Renal cortical epithelial cell (primary cell): ENCODE results near the gene ZNF519. TPM values are rescaled to one million over a fixed set of nuclear protein-coding genes. Genes with fewer than 3 reads are reported as not detected.
"Not testable (repeated sequence)": the region's sequence is repeated elsewhere in the genome, so short reads cannot be mapped to it uniquely, and the experiment has no call there.

Experiments used
- DNase-seq: peaks from one replicate; pipeline ENCODE4 v3.0.0-alpha.2; 2011; ENCODE audit warnings: low read depth
- total RNA-seq: library from RNA; depleted of rRNA; stranded (reverse); fragments of >200 nt; gene quantifications from 2 replicates; pipeline ENCODE4 v1.2.3, GENCODE V29; 2014

Gene ZNF519
- total RNA-seq, 1 donor from 2014 or later = 2.9 TPM

DNA sequence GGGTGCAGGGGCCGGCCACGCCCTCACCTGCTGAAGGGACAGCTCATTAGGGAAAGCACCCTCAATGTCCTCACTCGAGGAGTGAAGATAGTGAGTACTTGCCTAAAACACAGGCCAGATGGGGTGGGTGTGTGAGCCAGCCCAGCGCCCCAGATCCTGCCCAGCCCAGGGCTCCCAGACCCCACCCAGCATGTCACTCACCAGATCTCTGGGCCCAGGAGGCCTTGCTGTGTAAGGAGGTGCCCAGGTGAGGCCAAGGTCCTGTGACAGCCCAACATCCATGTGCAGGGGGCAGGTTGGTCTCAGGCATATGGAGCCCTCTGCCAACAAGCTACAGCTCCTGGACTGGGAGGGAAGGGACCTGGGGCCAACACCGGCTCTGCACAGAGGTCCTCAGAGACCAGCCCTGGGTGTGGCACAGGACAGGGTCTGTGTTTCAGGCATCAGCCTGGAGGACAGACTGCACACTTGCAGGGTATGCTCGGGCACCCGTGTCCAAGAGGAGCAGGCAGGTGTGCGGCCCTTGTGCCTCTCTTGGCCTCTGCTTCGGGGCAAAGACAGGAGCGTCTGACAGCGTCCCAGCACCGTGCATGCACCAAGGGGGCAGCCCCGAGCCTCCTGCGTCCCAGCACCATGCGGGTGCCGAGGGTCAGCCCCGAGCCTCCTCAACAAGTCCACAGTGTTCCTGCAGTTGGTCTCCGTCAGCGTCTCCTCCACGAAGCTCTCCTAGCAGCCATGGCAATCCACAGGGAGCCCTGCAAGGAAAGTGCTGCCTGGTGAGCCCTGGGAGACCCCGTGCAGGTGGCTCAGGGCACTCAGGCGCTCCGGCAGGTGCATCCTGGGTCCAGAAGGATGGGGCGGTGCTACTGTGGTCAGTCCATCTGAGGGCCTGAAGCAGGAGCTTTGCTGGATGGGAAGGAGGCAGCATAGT is 16.0 kb upstream of the ZNF519 start:
- not testable (repeated sequence) for DNase-seq

DNA sequence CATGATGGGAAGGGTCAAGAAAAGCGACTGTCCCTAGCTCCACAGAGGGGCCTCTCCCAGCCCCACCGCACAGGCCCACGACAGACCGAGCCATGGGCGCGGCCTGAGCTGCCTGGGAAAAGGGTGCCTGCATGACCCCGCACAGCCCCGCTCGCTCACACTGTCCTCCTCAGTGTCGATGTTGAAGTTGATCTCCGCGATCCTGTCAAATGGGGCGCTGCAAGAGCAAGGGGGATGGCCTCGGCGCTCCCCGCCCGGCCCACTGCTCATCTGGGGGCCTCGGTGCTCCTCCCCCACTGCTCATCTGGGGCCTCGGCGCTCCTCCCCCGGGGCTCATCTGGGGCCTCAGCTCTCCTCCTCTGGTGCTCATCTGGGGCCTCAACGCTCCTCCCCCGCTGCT is 14.5 kb upstream of the ZNF519 start:
- not testable (repeated sequence) for DNase-seq

DNA sequence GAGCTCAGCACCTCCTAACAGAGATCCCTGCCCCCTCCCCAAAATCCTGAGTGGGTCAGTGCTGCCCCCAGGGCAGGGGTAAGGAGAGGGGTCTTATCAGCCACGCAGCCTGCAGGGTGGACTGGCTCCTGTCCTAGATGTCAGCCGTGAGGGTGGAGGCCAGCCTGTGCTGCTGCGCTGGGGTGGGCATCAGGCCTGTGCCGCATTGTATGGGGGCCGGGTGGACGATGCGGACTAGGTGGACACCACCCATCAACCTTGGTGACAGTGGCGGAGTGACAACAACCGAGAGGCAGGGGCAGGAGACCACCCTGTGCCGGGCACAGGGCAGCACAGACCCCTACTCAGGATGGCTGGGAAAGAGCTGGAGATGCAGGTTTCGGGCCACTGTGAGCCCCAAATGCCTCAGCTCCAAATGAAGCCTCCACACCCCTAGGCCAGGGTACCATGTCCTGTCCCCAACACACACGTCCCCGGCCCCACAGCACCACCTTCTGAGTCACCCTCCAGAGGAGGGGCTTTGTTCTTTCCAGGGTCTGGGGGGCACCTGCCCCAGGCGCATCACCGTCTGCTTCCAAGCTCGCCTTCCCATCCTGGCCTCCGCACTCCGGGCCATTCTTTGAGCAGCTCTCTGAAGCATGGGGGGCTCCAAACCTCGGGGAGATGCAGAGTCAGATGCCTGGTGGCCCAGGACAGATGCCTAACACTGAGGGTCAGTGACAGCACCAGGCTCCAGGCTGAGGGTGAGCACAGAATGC is 13.5 kb upstream of the ZNF519 start:
- not testable (repeated sequence) for DNase-seq

DNA sequence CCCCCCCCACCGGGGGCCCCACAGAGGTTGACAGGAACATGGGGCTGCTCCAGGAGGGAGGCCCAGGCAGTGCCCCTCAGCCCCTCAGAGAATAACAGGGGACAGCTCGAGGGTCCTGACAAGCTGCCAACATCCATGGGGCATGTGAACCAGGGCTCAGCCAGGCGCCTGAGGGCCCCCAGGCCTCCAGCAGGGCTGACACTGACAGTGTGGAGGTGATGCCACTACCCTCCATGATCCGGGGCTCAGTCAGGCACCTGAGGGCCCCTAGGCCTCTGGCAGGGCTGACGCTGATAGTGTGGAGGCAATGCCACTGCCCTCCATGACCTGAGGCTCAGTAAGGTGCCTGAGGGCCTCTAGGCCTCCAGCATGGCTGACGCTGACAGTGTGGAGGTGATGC is 12.8 kb upstream of the ZNF519 start:
- not testable (repeated sequence) for DNase-seq

DNA sequence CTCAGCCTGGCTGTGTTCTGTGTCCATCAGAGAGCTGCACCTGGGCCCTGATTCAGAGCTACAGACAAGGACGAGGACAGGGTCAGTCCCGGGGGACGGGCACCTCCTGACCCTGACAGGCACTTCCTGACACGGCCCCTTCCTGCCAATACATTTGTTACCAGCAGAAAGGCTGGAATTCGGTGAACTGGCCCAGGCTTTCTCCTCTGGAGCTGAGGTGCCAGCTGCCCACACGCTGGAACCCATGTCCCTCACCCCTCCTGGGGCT is 12.3 kb upstream of the ZNF519 start:
- no peak for DNase-seq

DNA sequence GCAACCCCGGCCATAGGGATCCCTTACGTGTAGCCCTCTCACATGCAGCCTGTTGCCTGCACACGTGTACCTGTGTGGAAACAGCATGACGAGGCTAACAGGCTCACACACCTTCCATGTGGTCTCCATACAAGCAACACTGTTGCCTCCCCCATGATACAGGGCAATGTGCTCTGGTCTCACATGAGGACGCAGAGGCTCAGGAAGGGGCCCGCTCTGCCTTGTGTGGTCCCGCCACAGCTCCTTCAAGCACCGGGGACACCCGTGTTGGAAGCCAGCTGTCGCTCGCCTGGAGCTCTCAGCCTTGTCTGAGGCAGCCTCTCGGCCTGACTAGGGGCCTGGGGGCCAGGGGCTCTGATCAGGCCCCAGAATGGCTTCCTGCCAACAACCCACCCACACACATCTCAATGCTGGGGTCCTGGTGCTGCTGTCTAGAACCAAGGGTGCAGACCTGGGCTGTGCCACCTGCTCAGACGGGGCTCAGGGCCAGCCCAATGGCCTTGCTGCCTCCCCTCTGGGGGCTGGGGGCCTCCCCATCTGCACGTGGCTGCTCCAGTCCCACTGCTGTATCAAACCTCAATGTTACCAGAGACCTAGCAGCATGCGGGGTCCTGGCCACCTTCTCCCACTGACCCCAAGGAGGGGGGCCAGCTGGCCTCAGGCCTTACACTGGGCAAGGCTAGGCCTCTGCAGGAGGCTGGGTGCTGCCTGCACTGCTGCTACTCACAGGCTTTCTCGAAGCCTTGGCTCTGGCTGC is 11.8 kb upstream of the ZNF519 start:
- not testable (repeated sequence) for DNase-seq

DNA sequence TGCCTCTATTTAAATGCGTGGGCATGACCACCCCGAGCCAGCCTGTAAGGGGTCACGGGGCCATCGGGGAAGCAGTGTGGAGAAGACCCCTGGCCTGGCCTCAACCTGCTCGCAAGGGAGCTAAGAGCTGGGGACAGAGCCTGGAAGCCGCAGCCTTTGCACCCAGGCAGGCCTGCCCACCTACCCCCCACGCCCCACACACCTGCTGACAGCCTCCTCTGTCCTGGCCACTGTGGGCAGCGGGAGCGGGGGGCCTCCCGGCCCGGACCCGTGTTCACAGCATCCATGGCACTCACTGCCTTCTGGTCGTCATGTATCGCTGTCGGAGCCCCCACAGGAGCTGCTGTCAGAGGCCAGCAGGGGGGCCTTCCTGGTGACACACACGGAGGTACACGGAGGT is 11.2 kb upstream of the ZNF519 start:
- DNase-seq = not testable (repeated sequence)

DNA sequence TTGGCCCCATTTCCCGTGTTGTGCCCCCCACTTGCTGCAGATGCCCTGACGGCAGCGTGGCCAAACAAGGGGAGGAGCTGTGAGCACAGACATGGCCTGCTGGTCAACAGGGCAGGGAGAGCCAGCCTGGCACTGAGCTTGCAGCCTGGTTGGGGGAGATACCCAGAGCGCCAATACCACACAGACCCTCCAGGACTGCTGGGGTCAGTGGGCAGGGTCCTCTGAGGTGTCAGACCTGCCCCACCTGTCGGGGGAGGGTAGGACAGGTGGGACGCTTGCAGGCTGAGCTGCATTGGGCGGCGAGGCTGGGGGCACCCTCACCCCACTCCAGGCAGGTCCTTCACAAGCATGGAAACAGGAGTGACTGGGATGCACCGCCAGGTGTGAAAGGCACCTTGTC is 9.9 kb upstream of the ZNF519 start:
- not testable (repeated sequence) for DNase-seq

DNA sequence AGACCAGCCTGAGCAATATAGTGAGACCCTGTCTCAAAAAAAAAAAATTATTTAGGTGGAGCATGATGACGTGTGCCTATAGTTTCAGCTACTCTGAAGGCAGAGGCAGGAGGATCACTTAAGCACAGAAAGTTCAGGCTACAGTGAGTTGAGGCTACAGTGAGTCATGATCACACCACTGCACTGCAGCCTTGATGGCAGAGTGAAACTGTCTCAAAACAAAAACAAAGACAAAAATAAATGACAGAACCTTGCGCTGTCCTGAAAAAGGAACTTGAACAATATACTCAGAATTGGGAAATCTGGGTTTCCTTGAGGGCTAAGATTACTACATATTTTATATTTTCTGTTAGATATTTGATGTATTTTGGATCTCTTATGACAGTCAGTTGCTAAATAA is 7.3 kb upstream of the ZNF519 start:
- not testable (repeated sequence) for DNase-seq

DNA sequence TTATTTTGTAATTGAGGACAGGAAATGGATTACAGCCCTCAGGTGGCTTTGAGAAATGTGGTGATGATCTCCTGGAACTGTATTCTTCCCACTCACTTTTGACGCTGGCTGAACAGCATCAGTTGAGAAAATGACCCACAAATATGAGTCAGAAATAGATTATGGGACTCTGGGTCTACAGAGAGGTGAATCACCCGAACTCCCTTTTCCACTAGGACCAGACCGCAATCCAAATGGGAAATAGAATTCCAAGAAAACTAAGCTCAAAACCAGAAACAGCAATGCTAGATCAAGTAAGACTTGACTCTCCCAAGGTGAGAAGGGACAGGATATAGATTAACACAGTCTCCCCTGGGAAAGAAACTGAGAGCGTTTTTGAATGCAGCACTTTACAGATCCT is 5.7 kb upstream of the ZNF519 start:
- not testable (repeated sequence) for DNase-seq

DNA sequence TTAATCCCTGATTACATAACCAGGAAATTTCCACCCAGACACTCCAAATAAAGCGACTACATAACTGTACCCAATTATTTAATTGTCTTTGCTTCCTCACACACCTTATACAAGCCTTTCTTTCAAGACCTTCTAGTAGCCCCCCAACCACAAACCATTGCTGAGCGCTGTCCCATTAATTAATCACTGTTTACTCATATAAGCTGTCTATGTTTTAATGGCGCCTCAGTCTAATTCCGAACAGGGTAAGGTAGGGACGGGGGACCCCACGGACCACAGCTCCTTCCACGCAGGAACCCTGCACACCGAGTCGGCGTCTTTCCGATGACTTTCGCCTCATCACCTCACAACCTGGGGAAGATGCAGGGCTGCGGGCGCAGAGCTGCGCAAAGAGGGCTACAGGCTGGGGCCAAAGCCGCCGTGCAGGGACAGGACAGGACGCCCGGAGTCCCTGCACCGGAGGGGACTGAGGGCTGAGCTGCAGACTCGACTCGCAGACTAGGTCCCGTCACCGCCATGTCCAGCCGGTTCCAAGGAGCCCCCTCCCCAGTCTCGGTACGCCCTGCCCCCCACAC is 452 bp downstream of the ZNF519 start:
- not testable (repeated sequence) for DNase-seq

DNA sequence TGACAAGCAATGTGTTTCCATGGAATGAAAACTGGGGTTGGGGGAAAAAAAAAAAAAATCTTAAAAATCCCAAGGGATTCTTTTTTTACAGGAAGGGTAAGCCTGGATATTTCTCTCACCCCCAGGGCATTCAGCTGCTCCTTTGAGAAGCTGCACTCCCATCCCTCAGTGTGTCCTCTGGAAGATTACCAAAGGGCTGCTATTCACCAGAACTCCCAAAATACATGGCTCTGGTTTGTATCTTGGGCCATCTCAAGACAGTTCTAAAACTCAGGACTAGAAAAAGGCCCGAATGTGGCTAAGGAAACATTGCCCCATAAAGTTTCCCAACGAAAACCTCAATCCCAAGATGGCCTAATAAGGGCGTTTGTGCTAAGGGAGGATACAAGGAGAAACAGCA is 1.4 kb downstream of the ZNF519 start:
- DNase-seq = not testable (repeated sequence)

DNA sequence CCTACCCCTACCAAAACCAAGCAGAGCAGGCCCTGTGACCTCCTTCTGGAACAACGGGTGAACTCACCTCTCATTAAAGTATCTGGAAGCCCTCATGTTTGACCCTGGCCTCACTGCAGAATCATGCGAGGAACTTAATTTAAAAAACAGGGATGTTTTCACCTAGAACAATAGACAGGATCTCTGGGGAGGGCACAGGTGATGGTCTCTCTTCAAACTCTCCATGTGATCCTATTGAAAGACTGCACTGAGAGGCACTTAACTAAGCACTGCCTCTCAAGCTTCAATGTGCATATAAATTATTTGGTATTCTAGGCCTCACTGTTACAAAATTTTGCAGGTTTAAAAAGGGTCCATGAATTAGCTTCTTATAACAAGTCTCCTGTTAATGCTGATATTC is 7.5 kb downstream of the ZNF519 start:
- no peak for DNase-seq

DNA sequence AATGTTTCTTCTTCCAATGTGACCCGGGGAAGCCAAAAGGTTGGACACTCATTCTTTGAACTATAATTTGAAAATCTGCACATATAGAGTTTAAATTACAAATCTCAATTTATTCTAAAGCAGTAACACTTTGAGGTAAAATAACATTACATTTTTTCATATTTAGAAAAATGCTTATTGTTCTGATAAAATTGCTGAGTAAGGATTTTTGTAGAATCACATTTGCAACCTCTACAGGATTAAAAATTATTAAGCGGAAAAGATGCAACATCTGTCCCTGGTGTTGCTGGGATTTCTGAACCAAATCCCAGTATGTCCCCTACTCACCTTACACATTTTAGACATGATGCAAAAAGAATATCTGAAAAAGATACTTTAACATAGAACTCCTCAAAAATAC is 10.1 kb downstream of the ZNF519 start:
- DNase-seq = no peak

DNA sequence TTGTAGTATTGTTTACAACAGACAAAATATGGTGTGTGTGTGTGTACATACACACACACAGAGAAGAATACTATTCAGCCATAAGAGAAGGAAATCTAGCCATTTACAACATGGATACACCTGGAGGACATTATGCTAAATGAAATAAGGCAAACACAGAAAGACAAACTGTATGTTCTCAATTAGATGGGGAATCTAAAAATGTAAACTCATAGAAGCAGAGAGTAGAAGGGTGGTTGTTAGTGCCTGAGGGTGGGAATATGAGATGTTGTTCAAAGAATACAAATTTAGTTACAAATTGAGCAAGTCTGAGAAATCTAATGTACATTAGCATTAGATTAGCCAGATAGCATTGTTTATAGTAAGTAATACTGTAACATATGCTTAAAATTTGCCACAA is 11.3 kb downstream of the ZNF519 start:
- DNase-seq = no peak

DNA sequence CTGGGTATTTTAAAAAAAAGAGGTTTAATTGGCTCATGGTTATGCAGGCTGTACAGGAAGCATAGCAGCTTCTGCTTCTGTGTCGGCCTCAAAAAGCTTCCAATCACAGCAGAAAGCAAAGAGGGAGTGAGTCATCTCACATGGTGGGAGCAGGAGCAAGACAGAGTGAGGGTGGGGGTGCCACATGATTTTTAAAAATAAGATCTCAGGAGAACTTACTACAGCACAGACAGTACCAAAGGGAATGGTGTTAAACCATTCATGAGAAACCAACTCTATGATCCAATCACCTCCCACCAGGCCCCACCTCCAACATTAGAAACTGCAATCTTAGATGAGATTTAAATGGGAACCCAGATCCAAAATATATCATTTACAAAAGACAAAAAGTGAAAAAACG is 14.6 kb downstream of the ZNF519 start:
- no peak for DNase-seq

DNA sequence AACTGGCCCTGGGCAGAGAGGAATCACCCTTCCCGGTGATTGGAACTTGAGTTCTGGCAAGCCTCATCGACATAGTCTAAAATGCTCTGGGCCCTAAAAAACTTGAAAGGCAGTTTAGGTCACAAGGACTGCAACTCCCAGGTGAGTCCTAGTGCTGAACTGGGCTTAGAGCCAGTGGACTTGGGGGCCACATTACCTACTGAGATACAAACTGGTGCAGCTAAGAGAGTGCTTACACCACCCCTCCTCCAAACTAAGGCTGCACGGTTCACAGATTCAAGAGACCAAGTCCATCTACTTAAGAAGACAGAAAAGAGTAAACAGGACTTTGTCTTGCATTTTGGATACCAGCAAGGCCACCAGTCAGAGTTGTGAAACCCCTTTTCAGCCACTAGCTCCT is 25.3 kb downstream of the ZNF519 start:
- DNase-seq = no peak

DNA sequence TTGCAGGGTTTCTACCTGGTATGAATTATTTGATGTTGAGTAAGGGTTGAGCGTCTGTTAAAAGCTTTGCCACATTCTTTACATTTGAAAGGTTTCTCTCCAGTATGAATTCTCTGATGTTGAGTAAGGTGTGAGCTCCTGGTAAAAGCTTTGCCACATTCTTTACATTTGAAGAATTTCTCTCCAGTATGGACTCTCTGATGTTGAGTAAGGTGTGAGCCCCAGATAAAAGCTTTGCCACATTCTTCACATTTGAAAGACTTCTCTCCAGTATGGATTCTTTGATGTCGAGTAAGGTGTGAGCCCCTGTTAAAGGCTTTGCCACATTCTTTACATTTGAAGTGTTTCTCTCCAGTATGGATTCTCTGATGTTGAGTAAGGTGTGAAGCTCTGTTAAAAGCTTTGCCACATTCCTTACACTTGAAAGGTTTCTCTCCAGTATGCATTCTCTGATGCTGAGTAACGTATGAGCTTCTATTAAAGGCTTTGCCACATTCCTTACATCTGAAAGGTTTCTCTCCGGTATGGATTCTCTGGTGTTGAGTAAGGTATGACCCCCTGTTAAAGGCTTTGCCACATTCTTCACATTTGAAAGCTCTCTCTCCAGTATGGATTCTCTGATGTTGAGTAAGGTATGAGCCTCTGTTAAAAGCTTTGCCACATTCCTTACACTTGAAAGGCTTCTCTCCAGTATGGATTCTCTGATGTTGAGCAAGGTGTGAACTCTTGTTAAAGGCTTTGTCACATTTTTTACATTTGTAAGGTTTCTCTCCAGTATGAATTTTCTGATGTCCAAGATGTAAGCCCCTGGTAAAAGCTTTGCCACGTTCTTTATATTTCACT is 27.1 kb downstream of the ZNF519 start:
- DNase-seq = no peak

DNA sequence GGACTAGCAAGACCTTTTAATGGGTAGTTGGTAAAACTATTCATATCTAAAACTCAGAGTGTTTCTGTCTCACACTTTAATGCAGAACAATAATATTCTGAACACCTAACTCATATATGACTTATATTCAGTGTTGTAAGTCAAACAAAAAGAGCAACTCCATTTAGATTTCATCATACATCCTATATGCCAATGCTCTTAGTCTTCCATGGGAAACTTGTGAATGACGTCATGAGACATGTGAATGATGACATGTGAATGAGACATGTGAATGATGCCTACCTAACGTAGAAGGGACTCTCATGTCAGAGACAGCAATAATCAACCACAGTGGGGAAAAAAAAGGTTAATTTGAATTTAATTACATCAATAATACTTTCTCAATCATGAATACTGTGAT is 28.0 kb downstream of the ZNF519 start:
- DNase-seq = no peak

DNA sequence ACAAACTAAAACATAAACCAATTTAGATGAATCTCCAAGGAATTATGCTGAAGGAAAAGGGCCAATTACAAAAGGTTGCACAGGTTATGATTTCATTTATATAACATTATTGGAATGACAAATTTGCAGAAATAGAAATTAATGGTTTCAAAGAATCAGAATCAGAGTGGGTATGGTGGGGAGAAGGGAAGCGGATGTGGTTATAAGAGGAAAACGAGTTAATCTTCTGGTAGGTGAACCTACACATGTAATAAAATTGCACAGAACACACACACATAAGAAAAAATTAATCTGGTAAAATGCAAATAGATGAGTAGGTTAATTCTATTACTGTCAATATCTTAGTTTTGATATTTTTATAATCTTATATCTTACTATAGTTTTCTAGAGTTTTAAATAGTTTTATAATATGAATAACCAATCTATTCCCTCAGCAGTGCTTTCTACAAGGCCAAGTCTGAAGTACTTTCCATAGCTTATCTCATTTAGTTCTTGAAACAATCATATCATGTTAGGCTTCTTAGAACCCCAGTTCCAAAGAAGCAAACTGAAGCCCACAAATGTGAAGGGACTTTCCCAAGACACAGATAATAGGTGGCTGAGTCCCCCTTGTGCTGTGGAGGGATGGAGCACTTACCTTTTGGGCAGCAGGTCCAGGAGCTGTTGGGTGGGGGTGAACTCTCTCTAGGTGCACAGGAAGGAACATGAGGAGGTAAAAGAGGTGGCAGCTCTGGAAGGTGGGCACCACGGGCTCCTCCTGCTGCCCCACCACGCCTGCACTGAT is 31.5 kb downstream of the ZNF519 start:
- no peak for DNase-seq
